Activated effector memory CD4-positive, alpha-beta T cell treated with anti-CD3 and anti-CD28 coated beads, Interleukin-2, amount 50 U/mL, for 16 hours (primary cell): ENCODE measurements around the gene CHD2.

Source experiments
- DNase-seq: peaks from one replicate; pipeline ENCODE4 v3.0.0-alpha.2; 2020

The CHD2 gene

DNA sequence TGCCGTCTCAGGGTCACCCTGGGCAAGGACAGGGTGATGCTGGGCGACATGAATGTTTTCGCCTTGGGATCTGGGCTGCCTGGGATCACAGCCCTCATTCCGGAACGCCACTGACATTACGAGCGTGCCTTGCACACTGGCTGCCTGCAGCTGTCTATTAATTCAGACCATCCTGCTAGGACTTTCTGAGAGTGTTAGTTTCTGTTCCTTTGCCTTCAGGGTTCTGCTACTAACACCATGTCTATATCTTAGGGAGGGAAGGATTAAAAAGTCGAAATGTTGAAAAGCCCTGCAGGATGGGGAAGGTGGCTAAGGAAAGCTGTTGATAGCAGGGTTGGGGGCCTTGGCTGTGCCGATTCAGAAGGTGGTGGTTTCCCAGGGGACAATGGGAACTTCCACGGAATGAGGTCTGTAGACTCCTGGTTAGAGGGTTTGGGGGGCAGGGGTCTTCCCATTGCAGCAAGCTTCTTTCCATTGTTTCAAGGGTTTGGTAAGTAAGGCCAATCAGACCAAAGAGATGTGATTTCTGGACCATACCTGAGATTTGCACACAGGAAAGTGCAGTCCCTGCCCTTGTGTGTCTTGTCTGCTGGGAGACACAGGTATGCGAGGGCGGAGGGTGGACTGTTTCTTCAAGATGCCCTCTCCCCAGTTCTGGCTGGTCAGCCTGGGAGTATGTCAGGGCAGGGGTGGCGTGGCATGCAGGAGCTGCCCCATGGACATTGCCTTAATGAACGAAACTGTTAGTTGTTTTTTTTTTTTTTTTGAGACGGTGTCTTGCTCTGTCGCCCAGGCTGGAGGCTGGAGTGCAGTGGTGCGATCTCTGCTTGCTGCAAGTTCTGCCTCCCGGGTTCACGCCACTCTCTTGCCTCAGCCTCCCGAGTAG, 137.9 kb downstream of the CHD2 start:
- peak; percentile 50 for DNase-seq

DNA sequence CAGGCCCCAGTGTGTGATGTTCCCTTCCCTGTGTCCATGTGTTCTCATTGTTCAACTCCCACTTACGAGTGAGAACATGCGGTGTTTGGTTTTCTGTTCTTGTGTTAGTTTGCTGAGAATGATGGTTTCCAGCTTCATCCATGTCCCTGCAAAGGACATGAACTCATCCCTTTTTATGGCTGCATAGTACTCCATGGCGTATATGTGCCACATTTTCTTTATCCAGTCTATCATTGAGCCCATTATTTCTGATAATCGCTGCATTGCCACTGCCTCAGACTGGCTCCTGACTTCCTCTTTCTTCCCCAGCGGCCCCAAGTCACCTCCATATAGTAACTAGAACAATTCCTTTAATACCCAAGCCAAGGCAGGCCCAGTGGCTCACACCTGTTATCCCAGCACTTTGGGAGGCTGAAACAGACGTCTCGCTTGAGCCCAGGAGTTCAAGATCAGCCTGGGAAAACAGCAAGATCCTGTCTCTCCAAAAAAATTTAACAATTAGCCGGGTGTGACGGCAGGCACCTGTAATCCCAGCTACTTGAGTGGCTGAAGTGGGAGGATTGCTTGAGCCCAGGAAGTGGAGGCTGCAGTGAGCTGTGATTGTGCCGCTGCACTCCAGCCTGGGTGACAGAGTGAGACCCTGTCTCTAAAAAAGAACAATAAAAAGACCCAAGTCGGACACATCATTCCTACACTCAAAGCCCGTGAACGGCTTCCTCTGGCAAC, 139.6 kb downstream of the CHD2 start:
- DNase-seq = peak; percentile 28

DNA sequence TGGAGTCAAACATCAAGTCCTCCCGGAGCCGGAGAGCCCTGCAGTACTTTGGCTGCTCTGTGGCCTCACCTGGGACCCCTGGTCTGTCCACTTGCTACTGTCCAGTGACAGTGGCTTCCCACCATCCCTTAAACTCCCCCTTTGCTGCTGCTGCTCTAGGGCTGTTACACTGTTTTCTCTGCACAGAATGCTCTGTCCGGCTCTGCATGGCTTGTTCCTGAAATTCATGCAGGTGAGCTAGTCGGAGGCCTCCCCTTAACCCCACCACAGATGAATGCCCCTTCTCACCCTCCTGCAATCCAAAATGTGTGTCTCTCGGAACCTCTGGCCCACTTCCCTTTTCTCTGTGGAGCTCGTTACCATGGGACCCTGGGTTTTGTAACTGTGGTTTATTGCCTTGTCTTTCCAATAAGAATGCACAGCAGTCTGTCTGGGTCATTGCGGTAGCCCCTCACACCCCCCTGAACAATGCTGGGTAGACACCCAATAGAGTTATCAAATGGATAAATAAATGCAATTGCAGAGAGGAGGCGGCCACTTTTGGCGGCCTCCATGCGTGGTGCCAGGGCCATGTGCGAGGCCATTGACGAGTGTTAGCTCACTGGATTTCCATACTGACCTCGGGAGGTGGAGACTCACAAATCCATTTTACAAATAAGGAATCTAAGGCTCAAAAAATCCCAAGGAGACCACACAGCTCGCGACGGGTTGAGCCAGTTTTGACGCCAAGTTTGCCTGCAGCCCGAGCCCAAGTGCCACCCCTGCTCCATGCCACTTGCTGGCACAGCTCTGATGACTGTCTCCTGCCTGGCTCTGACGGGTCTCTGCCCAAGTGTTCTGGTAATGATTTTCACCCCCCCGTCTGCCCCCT, 140.4 kb downstream of the CHD2 start:
- DNase-seq = peak; percentile 17

DNA sequence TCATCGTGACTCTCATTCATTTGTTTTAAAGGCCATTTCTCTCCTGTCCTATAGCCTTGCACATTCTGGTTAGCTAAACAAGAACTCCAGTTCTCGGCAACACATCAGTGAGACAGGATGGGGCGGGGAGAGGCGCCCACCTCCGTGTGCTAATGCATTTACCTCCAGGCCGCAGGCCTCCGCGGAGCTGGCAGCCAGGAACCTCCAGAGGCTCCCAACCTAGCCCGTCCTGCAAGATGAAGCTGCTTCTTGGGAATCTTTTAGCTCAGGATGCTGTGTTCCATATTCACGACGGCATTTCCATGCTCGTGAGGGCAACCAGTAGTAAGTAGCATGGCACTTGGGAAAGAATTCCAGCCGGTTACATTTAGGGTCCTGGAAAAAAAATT, 141.0 kb downstream of the CHD2 start:
- DNase-seq = no peak

DNA sequence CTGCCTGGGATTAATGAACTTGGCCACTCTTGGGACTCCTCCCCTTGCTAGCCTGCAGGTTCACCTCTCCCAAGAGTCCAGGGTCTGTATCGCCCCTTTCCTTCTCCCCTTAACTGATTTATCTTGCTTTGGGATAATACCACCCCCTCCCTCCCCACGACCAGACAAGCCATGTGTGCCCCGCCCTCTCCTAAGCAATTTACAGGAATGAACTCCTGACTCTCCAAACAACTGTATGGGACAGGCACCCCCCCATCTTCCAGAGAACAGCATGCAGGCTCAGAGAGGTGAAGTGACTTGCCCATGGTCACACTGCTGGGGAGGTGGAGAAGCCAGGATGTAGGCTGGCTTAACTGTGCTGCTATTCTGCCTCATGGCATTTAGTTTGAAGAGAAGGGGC, 142.1 kb downstream of the CHD2 start:
- no peak for DNase-seq

DNA sequence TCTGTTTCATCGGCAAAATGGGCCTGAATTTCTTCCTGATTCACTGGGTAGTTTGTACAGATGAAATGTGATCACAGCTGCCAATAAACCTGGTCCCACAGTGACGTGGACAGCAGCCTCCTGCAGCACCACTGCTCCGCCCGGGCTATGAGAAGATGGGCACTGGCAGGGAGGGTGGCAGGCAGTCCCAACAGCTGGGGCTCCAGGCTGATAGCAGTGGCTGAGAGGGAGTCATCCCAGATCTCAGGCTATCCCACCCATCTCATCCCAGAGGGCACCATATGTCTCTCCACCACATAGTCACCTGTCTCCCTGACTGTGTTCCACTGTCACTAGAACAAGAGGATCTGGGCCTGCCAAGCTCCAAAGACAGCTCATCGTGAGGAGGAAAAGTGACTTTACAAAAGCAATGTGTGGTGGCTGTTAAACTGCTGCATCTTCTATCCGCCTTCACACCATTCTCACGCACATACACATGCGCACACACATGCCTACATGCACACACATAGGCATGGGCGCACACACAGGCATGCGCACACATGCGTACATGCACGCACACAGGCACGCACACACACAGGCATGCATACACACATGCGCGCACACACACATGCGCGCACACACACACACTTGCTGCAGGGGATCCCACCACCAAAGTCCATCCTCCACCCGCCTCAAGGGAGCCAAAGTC, 142.7 kb downstream of the CHD2 start:
- no peak for DNase-seq

DNA sequence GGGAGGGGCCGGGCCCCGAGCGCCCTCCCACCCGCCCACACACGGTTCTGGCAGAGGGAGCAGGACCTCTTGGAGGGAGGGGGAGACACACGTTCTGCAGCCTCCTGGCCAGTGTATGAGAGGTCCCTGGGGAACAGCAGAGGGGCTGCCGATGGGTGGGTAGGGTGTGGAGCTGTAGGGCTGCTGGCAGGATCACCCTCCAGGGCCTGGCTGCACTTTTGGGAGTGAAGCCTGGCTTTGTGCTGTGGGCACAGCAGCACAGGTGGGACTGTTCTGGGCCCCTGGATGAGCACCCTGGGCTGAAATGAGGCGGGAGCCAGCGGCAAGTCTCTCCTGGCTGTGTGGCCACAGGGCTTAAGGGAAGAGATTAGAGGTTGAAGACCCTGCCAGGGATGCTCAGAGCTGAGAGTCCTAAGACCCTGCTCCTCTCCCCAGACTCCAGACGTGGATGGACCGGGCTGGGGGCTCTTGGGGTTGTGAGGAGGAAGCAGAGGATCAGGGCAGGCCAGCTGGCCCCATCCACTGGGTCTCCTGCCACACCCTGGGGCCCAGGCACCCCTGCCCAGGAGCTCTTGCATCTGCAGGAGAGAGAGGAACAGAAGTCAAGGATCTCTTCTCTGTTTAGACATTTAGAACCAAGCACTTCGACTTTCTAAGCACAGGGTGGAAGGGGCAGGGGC, 143.6 kb downstream of the CHD2 start:
- DNase-seq = no peak

DNA sequence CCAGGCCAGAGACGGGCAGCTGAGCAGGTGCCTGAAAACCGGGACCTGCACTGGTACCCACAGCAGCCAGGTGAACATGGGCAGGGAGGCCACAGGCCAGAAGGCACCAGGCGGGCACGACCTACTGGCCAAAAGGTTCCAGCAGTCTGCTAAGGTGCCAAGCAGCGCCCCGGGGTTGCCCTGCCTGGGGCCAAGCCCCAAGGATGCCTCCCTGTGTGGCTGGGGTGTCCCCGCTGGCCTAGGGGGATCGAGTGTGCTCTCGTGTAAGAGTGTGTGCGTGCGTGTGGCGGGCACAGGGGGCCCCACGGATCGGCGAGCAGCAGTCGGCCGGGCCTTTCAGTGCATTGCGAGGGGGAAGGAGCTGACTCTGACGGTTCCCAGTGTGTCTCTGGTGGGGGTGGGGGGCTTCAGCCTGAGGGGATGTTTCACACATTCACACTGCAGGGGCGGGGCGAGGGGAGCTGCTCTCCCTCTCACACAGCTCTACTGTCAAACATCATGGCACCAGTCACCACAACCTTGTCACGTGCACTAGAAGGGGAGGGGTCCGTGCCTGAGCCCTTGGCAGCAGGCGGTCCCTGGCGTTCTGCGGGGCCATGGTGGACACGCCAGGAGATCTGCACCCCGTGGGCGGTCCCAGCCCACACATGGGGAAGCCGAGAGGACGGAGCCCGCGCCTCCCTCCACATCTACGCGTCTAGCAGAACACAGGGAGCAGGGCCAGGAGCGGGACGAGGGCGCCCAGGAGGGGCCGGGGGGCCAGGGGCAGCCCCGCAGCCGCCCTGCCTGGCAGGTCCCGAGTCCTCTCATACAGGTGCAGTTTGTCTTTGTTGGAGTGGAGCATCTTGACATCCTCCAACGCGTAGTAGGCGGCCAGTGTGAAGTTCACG, 144.4 kb downstream of the CHD2 start:
- no peak for DNase-seq

DNA sequence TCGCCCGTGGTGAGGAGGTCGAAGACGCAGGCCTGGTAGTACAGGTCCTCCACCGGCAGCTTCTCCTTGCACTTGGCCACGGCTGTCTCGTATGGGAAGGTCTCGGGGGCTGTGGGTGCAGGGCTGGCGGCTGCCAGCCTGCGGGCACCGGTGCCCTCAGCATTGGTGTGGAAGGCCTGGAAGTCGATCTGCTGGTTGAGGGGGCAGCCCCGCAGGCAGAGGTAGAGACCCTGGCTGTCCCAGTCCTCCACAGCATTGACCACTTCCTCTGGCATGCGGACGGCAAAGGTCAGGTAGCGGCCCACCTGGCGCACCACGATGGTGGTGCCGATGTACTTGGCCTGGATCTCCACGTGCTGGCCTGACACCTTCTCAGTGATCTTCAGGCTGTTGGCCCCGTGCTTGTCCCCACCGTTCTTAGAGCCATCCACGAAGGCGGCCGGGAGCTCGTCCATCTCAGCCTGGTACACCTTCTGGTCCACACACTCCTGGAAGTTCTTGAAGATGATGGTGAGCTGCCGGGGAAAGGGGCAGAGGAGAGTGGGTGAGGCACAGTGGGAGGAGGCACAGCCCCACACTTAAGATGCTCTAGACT, 145.2 kb downstream of the CHD2 start:
- no peak for DNase-seq

DNA sequence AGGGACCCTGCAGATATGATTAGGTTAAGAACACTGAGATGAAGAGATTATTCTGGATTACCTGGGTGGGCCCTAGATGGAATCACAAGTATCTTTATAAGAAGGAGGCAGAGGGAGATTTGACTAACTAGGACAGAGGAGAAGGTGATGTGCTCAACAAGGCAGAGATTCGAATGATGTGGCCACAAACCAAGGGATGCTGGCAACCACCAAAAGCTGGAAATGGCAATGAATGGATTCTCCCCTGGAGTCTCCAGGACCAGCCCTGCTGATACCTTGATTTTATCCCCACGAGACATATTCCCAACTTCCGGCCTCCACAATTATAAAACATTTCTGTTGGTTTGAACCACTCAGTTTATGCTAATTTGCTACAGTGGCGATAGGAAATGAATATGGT, 146.0 kb downstream of the CHD2 start:
- DNase-seq = no peak

DNA sequence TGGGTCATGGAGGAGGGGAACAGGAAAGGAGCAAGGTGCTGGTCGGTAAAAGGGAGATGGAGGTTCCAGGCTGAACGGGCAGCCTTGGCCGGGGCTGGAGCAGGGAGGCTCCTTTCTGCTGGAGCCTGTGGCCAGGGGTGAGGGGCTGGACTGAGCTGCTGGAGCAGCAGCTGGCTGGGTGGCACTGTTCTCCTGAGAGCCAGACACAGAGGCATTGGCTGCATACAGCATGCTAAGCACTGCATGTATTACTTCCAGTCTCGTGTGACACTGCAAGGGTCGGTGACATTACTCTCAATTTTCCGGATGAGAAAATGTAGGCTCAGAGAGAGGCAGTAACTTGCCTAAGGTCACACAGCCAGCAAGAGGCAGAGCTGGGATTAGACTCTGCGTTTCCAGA, 146.6 kb downstream of the CHD2 start:
- no peak for DNase-seq

DNA sequence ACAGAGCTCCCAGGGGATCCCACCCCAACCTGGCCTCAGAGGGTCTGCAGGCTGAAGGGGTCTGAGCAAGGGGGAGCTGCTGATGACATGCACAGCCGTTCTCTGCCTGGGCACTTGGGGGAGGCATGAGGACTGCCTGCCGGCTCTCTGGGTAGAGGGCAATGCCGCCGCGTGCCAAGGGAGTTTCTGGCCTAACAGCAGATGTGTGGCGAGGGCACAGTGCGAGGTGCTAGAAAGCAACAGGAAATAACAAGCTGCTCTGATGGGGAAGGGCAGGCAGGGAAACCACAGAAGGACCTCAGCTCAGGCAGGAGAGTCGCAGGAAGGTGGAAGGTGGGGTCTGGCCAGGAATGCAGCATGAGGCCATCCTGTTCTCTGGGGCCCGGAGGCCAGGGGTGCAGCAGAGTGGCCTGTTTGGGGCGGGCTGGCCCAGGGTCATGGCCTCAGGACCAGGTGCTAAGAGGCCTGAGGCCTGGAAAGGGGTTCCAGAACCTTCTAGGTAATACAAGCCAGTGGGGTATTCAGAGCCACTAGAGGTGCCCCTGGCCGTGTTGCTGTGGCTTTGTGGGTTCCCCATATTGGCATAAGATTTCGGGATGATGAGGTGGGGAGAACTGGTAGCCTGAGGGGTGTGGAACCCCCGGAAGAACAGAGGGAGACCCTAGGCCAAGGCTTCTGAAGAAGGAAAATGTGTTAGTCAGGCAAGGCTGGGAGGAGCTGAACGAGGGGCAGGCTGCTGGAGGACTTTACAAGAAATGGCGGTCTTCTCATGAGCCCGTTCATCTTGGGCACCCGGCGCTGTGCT, 147.7 kb downstream of the CHD2 start:
- DNase-seq = peak; percentile 67

DNA sequence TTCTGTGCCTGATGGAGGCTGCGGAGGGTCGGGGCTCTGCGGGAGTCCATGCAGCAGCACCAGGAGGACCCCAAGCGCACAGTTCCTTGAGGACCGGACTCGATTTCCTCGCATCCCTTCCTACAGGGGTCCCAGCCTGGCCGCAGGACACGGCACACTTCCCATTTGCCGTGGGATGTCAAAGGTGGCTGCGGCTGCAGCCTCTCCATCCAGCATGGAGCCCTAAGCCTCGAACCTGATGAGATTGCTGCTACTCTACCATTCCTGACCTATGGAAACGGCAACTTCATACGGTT, 148.2 kb downstream of the CHD2 start:
- DNase-seq = no peak

DNA sequence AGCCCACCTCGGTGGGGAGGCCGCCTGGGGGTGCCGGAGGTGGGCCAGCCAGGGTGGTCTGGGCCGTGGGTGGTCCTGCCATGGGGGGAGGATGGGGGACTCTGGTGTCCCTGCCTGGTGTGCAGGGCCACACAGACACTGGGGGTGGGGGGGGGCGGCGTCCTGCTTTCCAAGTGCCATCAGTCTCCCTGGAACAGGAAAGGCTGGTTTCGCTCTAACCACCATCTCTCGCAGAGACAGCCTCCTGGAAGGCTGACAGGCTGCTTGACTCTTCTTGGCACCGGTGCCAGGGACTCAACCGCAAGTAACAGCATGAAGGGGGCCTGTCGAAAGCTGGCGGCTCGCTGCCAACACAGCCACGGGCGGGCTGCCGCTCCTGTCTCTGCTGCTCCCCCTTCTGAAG, 148.6 kb downstream of the CHD2 start:
- no peak for DNase-seq

DNA sequence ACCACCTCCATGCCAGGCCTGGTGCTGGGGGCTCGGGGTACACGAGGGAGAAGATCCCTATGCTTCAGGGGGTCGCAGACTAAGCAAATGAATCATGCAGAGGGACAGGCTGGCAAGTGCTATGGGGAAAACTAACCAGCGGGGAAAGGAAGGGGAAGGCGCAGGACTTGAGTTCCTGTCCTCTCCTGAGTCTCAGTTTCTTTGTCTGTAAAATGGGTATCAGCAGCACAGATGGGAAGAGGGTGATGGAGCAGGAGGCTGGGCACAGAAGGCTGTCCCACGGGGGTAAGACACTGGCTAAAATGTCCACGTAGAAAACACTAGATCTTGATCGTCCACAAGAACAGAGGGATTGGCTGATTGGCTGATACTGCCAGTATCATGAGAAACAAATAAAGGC, 149.1 kb downstream of the CHD2 start:
- no peak for DNase-seq

DNA sequence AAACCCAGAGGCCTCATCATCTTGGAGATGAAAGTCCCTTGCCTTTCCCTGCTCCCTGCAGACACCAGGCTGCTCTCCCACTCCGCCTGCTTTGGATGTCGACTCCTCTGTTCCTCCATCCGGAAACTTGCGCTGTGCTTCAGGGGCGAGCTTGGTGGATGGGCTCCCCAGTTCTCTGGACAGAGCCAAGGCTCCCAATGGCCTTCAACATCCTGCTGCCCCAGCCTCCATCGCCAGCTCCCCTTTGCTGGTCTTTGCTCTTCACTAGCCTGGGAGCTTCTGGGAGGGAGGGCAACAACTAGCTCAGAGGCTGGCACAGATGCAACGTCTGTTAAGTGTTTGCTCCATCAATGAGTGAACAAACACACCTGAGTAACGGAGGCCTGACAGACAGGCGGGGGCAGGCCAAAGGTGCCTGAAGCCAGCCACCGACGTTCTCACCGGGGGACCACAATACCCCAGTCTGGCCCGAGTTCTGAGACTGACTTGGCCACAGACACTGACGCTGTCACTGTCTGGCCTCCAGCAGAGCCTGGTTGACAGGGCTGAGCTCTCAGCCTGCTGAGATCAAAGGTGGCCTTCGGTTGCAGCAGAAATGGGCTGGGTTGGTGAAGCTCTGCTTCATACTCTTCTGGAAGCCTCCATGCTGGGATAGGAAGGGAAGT, 149.9 kb downstream of the CHD2 start:
- DNase-seq = no peak

DNA sequence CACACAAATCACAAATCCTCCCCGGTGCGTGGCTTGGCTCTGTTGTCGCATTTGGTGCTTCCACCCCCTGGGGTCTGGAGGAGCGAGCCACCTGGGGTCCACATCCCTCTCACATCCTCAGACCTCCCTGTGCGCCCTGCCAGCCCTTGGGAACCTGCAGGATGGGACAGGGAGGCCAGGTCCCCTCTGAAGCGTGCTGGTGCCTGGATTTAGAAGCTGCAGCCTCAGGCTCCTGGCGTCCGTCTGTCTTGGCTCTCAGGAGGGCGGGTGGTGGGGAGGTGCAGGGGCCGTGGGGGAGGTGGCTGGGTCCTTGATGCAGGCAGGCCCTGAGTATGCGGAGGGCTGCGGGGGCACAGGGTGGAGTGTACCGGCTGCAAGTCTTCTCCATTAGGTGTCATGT, 150.5 kb downstream of the CHD2 start:
- DNase-seq = no peak

DNA sequence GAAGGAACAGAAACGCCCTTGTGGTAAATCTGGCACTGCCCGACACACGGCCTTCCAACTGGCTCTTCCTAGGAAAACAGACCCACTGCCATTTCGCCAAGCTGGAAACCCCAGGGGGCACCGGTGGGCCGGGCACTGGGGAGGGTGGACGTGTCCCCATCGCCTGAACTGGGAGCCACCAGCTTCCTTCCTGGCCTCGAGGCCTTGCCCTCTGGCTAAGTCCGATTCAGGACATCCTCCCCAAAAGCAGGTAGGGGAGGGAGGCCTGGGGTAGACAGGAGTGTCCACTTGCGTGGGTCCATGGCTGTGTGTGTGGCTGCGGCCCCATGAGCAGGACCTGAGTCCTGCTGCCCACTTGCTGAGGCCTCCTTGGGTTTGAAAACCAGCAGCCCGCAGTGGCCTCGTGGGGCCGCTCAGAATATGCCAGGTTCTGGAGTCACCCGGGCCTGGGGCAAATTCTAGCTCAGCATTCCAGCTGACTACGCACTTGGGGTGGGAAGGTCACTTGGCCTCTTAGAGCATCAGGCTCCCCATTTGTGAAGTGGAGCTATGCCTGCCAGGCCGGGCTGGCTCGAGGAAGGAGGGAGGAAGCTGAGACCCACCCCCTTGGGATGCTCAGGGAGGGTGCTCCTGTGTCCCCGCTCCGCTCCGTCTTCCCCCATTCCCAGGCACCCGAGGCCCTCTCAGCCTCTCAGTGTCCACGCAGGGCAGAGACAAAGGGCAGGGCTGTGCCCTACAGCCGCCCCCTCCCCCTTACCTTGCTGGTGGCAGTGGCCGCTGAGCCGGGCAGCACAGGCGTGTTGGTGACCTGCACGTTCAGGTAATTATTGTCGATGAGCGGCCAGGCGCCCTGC, 151.3 kb downstream of the CHD2 start:
- DNase-seq = no peak
